Activated naive CD8-positive, alpha-beta T cell treated with anti-CD3 and anti-CD28 coated beads, Interleukin-2, amount 10 ng/mL, durations not matched to agents 7 days and 5 days (primary cell): Measurements from ENCODE around the gene CFAP299. TPM values are rescaled to one million over a fixed set of nuclear protein-coding genes. Genes with fewer than 3 reads are reported as not detected.
"Not testable (repeated sequence)": the region's sequence is repeated elsewhere in the genome, so short reads cannot be mapped to it uniquely, and the experiment has no call there.

Experiments
- ATAC-seq: fragments of 150-1000 bp; cut with Tn5 transposase; one replicate; pipeline ENCODE4 v1.10.0; 2021; ENCODE audit warnings: low read depth, moderate library complexity
- POLR2A ChIA-PET: fragments of 350-600 bp; sonication (Branson Sonifier 250); formaldehyde crosslinking; loops from one replicate; lab custom pipeline; 2021; ENCODE audit warnings: antibody characterized with exemption; lab: Charles Lee
- DNase-seq: peaks from one replicate; pipeline ENCODE4 v3.0.0; 2021
- H3K27ac Mint-ChIP-seq: one replicate; pipeline ENCODE4 v1.8.0; 2022; ENCODE audit warnings: mild to moderate bottlenecking, mixed read lengths
- H3K27me3 Mint-ChIP-seq: one replicate; pipeline ENCODE4 v1.8.0; 2022; ENCODE audit warnings: mild to moderate bottlenecking, moderate library complexity, mixed read lengths
- H3K36me3 Mint-ChIP-seq: one replicate; pipeline ENCODE4 v1.8.0; 2021; ENCODE audit warnings: mild to moderate bottlenecking, mixed read lengths
- H3K4me1 Mint-ChIP-seq: one replicate; pipeline ENCODE4 v1.8.0; 2021; ENCODE audit warnings: mixed read lengths
- H3K4me3 Mint-ChIP-seq: one replicate; pipeline ENCODE4 v1.8.0; 2022; ENCODE audit warnings: mild to moderate bottlenecking, moderate library complexity, mixed read lengths
- H3K9me3 Mint-ChIP-seq: one replicate; pipeline ENCODE4 v1.8.0; 2021; ENCODE audit warnings: mixed read lengths
- total RNA-seq, 2 experiments: library from RNA; stranded (reverse); gene quantifications; one replicate each; pipeline ENCODE4 v1.2.3, GENCODE V29; 2021

Gene CFAP299
- total RNA-seq, 2 experiments from 2014 or later = not detected

DNA sequence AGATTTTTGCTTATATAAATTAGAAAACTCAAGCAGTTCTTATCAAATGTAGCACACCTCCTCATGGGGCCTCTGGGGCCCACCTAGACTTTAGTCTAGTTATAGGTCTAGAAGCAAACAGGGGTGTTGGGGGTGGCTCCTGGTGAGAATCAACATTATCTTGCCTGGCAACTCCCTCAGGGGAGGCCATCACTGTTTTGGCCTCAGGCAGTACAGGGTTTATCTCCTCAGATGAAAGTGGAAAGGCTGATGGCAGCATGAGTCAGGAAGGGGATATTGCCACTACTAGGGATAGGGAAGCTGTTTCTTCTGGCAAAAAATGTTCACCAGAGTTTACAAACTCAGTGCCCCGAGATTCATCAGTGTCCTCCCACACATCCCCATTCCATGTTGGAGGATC lies 462.6 kb downstream of the CFAP299 start:
- H3K27me3 Mint-ChIP-seq = no peaks in the 10 kb centered on the region
- H3K4me1 Mint-ChIP-seq = no peaks in the 10 kb centered on the region
- ATAC-seq (peak; percentile 50), DNase-seq (peak; percentile 27)
- H3K4me3 Mint-ChIP-seq = no peak overlapping the region
- peaks cover 2% of the 10 kb centered on the region for H3K36me3 Mint-ChIP-seq
- POLR2A ChIA-PET = no interaction called here
- H3K9me3 Mint-ChIP-seq = peaks cover 17% of the 10 kb centered on the region
- H3K27ac Mint-ChIP-seq = no peak overlapping the region

DNA sequence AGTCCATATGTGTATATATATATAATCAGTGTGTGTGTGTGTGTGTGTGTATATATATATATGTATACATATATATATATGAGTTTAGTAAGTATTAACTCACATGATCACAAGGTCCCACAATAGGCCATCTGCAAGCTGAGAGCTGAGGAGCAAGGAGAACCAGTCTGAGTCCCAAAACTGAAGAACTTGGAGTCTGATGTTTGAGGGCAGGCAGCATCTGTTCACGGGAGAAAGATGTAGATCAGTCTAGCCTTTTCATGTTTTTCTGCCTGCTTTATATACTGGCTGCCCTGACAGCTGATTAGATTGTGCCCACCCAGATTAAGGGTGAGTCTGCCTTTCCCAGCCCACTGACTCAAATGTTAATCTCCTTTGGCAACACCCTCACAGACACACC lies 465.2 kb downstream of the CFAP299 start:
- DNase-seq, H3K4me3 Mint-ChIP-seq, H3K36me3 Mint-ChIP-seq, H3K4me1 Mint-ChIP-seq, H3K27ac Mint-ChIP-seq, POLR2A ChIA-PET, H3K27me3 Mint-ChIP-seq, ATAC-seq: not testable (repeated sequence)
- H3K9me3 Mint-ChIP-seq = peaks cover 16% of the 10 kb centered on the region

DNA sequence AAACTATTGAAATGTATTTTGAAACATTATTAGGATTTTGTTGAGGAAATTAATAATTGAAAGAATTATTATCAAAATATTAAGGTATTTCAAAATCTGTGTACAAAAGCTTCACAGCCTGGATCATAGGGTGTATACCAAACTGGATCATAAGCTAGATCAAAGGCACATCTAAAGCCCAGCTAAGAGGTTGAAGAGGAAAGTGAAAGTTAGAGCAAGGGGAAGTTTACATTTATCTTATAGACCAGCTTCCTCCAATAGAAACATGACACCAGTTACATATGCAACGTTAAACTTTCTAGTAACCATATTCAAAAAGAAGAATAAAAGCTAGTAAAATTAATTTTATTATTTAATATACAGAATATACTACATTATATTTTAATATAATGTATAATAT lies 467.8 kb downstream of the CFAP299 start:
- no peak overlapping the region for H3K27ac Mint-ChIP-seq
- no peaks in the 10 kb centered on the region for H3K4me1 Mint-ChIP-seq
- peaks cover 3% of the 10 kb centered on the region for H3K9me3 Mint-ChIP-seq
- no peaks in the 10 kb centered on the region for H3K36me3 Mint-ChIP-seq
- H3K4me3 Mint-ChIP-seq = no peak overlapping the region
- no peak for DNase-seq
- no peaks in the 10 kb centered on the region for H3K27me3 Mint-ChIP-seq
- peak; percentile 77 for ATAC-seq
- POLR2A ChIA-PET = no interaction called here

DNA sequence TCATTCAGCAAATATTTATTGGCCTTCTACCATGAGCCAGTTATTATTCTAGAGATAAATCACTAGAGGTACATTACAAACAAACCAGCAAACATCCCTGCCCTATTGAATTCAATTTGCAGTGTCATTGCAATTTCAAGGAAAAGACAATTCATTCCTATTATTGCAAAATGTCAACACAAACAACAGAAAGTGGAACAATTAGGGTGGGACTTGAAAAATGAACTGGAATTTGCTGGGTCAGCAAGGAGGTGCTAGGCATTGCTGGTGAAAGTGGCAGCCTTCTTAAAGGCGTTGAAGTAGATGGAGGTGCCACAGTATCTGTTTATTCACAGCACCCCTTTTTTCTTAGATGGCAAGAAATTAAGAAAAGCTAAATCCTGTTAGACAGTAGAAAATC lies 470.9 kb downstream of the CFAP299 start:
- POLR2A ChIA-PET = no interaction called here

DNA sequence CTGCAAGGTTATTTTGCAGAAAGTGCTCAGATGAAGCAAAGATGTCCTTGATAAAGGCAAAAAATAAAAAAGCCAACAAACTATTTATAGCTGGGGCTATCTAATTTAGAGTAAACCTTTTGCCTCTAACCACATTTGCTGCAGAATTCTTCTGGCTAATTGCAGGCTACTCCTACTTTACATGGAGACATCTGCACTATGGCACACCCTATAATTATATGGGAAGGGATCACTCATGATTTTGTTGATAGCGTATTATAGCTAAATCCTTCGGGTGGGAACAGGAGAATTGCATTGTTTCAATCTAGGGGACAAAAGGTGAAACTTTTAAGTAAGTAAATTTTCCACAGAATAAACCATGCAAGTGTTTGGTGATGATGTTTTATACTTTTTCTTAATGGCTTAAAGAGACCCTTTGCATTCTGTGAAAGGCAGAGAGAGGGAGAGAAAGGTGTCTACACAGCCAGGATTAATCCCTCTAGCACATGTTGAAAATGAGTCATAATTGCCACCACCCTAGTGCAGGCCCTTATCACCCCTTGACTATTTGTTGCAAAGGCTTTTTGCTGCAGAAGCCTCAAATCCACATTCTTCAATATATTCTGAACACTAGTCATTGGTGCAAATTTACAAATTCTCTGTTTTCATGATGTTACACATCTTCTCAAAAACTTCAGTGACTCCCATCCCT lies 473.7 kb downstream of the CFAP299 start:
- no peak for DNase-seq
- no peak overlapping the region for H3K4me3 Mint-ChIP-seq
- ATAC-seq = no peak
- H3K36me3 Mint-ChIP-seq = no peaks in the 10 kb centered on the region
- POLR2A ChIA-PET = no interaction called here
- H3K4me1 Mint-ChIP-seq = no peaks in the 10 kb centered on the region
- H3K27ac Mint-ChIP-seq = no peak overlapping the region
- H3K27me3 Mint-ChIP-seq = no peaks in the 10 kb centered on the region
- peaks cover under 1% of the 10 kb centered on the region for H3K9me3 Mint-ChIP-seq

More for the DNA sequence above, 470.9 kb downstream of the CFAP299 start:
- H3K36me3 Mint-ChIP-seq = no peaks in the 10 kb centered on the region
- no peak overlapping the region for H3K27ac Mint-ChIP-seq
- H3K4me3 Mint-ChIP-seq = no peak overlapping the region
- ATAC-seq = no peak
- DNase-seq = no peak
- no peaks in the 10 kb centered on the region for H3K27me3 Mint-ChIP-seq
- H3K9me3 Mint-ChIP-seq = peaks cover 3% of the 10 kb centered on the region
- no peaks in the 10 kb centered on the region for H3K4me1 Mint-ChIP-seq

DNA sequence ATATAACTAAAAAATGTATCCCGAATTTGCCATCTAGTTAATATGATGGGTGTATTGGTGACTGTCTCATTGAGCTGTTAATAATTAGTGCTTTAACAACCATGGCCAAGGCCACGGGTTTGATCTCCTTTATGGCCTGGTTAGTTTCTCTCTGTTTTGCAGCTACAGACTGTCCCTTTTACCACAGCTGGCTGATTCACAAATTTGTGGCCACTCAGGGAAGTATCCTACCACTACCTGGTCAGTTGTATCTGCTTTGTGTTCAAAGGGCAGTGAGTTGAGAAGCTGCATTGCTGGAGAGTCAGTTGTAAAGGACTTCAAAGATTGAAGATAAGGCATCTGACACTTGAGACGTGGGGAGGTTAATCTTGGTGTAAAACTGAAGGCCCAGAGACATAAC lies 475.9 kb downstream of the CFAP299 start:
- Mint-ChIP-seq H3K4me1 (no peaks in the 10 kb centered on the region), H3K4me3 (no peak overlapping the region), H3K36me3 (no peaks in the 10 kb centered on the region), H3K9me3 (no peaks in the 10 kb centered on the region), H3K27ac (no peak overlapping the region), H3K27me3 (no peaks in the 10 kb centered on the region)
- DNase-seq (no peak), ATAC-seq (no peak)
- POLR2A ChIA-PET = no interaction called here

DNA sequence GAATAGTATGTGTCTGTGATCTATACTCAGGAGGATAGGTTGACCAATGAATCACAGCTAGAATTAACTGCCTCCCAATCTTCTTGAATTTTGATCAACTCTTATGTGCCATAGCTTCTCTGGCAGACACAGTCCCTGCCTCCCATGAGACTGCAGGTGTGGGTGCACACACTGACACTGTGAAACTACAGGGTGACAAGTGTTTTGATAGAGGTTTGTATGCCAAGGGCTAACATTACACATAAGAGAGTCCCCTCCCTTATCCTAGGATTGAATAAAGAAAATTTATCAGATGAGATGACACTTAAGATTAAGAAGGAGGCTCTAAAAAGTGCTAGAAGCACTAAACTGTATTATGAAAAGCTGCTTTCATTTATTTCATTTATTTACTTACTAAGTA lies 476.6 kb downstream of the CFAP299 start:
- no peaks in the 10 kb centered on the region for H3K4me1 Mint-ChIP-seq
- POLR2A ChIA-PET = no interaction called here
- no peaks in the 10 kb centered on the region for H3K9me3 Mint-ChIP-seq
- no peaks in the 10 kb centered on the region for H3K27me3 Mint-ChIP-seq
- no peak overlapping the region for H3K4me3 Mint-ChIP-seq
- no peak for DNase-seq
- ATAC-seq = no peak
- no peak overlapping the region for H3K27ac Mint-ChIP-seq
- H3K36me3 Mint-ChIP-seq = no peaks in the 10 kb centered on the region

DNA sequence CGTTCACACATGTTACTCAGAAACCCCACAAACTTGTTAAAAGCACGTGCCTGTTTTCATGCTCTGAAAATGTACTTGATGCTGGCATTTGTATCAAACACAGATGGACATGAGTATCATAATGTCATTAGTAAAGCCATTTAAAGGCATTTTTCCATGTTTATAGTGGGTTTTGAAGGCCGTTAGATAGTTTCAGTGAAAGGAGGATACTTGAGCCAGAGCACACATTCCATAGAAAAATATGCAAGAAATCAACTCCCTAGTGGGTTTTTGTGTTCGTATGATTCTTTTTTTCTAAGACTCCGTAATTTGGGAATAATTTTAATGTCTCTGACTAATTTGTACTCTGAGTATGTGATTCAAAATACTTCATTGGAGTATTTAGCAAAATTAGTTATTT lies 478.7 kb downstream of the CFAP299 start:
- Mint-ChIP-seq H3K27me3 (no peaks in the 10 kb centered on the region), H3K9me3 (no peaks in the 10 kb centered on the region), H3K4me1 (no peaks in the 10 kb centered on the region), H3K4me3 (no peak overlapping the region), H3K27ac (no peak overlapping the region), H3K36me3 (no peaks in the 10 kb centered on the region)
- ATAC-seq (no peak), DNase-seq (no peak)
- POLR2A ChIA-PET = no interaction called here

DNA sequence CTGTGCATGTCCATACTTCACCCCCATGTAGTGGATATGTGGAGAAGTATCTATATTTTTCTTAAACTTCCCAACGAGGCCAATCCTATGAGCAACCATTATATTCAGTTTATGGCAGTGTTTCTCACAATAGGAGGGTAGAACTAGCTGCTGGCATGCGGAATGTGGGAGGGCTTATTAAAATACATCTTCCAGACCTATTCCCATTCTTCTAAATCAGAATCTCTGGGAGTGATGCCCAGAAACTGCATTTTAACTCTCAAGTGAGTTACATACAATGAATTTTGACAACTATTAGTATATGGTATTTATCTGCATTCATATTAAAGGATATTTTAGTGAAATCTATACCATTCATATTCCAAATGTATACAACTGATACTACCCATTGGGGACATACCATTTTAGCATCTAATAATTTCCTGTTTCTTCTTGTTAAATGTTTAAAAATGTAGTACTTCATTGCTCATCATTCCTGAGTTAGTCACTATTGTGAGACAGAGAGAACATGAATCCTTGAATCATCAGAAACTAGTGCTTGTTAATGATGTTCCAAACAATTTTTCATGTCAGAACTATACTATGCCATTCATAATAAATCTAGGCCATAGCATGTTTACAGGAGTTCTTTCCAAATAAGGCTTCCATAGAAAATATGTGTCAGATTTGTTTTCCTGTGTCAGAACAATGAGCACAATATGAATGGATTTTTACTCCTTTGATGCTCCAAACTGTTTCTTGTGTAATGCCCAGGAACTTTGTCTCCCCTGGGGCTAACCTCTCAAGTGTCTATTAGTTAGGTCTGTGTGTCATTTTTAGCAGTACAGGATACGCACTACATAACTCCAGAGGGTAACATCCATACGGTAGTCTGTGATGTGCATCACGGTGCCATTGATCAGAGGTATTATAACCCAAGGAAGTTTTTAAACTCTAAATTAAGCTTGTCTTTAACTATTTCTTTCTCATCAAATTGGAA lies 496.1 kb downstream of the CFAP299 start:
- Mint-ChIP-seq H3K9me3 (peaks cover 1% of the 10 kb centered on the region), H3K27me3 (no peaks in the 10 kb centered on the region), H3K27ac (no peak overlapping the region), H3K36me3 (no peaks in the 10 kb centered on the region), H3K4me3 (no peak overlapping the region), H3K4me1 (no peaks in the 10 kb centered on the region)
- POLR2A ChIA-PET = no interaction called here
- DNase-seq (no peak), ATAC-seq (no peak)

DNA sequence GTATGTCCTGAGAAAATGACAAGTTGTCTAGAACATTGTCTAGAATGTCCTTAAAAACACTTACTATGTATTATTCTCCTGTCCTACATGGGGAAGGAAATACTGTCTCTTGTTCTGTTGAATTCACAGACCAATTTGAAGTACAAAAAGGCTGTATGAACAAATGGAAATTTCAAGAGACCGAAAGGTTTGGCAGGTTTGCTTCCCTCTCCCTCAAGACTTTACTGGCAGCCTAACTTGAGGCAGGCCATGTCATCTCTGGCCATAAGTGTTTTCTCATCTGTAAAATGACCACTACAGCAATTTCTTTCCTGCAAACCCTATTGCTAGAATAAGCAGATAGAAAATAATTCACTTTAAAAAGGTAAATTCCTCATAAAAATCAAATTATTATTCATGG lies 503.8 kb downstream of the CFAP299 start:
- H3K4me3 Mint-ChIP-seq = no peak overlapping the region
- no peak overlapping the region for H3K27ac Mint-ChIP-seq
- H3K9me3 Mint-ChIP-seq = peaks cover 4% of the 10 kb centered on the region
- DNase-seq = no peak
- peaks cover 2% of the 10 kb centered on the region for H3K4me1 Mint-ChIP-seq
- POLR2A ChIA-PET = no interaction called here
- H3K27me3 Mint-ChIP-seq = no peaks in the 10 kb centered on the region
- H3K36me3 Mint-ChIP-seq = peaks cover 1% of the 10 kb centered on the region
- ATAC-seq = no peak

DNA sequence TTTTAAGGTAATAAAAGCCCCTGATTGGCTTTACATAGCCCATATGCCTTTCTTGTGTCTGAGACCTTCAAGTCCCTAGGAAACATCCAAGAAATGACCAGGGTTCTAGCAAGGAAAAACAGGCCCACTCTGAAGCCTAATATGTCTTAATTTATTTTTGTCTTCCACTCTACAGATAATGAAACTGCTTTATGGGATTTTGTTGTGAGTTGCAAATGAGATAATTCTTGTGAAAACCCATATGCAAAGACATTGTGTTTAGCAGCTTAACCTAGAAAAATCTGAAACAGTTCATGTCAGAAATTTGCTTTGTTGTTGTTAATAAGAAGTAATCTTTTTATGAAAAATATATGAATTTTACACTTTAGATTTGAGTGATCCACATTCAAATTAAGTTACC lies 504.3 kb downstream of the CFAP299 start:
- peaks cover 1% of the 10 kb centered on the region for H3K36me3 Mint-ChIP-seq
- H3K4me3 Mint-ChIP-seq = no peak overlapping the region
- no peak for ATAC-seq
- peaks cover 2% of the 10 kb centered on the region for H3K4me1 Mint-ChIP-seq
- no peaks in the 10 kb centered on the region for H3K27me3 Mint-ChIP-seq
- H3K27ac Mint-ChIP-seq = no peak overlapping the region
- H3K9me3 Mint-ChIP-seq = peaks cover 4% of the 10 kb centered on the region
- no peak for DNase-seq
- POLR2A ChIA-PET = no interaction called here

DNA sequence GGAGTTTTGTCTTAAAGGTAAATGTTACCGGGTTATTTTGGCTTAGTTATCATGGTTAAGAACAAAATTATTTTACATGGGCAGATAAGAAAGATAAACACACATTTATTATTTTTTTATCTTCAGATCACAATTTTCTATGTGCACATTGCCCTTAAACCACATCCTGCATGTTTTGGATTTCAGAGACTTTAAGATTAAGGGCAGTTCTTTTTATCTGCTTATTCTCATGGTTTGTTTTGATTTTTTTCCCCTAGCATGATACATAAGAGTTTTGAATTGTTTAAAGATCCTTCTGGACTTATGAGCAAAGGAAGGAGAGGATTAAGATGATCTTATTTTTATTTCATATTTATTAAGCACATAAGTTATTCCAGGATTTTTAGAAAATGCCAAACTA lies 504.9 kb downstream of the CFAP299 start:
- H3K4me3 Mint-ChIP-seq = no peak overlapping the region
- H3K27ac Mint-ChIP-seq = no peak overlapping the region
- peaks cover 2% of the 10 kb centered on the region for H3K4me1 Mint-ChIP-seq
- H3K36me3 Mint-ChIP-seq = peaks cover 1% of the 10 kb centered on the region
- H3K9me3 Mint-ChIP-seq = peaks cover 4% of the 10 kb centered on the region
- no peak for DNase-seq
- no peaks in the 10 kb centered on the region for H3K27me3 Mint-ChIP-seq
- ATAC-seq = no peak
- POLR2A ChIA-PET = no interaction called here

DNA sequence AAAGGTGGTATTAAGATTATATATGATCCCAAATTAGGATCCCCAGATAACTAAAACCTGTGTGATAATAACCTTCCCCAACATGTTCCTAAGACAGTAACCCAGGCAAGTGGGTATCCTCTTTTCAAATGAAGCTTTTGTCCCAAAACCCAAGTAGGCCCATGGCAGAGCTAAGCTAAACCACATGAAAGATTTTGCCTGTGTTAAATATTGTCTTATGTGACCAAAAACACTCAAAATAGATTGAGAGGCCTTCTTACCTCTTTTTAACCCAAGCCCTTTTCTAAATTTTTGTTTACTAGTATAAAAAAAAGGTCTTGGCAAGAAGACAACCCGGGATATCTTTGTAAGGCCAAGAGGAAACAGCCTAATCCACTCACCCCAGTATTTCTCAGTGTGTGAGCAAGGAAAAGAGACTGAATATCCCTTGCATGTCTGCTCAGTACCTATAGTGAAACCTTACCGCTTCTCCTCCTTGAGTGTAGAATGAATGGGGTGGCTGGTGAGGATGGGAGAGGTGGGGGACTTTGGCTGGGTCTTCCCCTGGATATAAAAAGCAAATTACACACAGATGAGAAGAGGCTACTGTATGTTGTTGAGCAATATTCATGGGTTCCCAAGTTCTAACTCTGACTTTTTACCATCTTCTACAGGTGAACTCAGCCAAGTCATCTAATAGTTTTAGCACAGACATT lies 506.2 kb downstream of the CFAP299 start:
- H3K4me3 Mint-ChIP-seq = no peak overlapping the region
- DNase-seq (no peak), ATAC-seq (no peak)
- H3K9me3 Mint-ChIP-seq = peaks cover 4% of the 10 kb centered on the region
- H3K36me3 Mint-ChIP-seq = peaks cover 1% of the 10 kb centered on the region
- POLR2A ChIA-PET = no interaction called here
- H3K27ac Mint-ChIP-seq = no peak overlapping the region
- peaks cover 2% of the 10 kb centered on the region for H3K4me1 Mint-ChIP-seq
- H3K27me3 Mint-ChIP-seq = no peaks in the 10 kb centered on the region
